ENCODE data around the gene C14orf93.

DNA sequence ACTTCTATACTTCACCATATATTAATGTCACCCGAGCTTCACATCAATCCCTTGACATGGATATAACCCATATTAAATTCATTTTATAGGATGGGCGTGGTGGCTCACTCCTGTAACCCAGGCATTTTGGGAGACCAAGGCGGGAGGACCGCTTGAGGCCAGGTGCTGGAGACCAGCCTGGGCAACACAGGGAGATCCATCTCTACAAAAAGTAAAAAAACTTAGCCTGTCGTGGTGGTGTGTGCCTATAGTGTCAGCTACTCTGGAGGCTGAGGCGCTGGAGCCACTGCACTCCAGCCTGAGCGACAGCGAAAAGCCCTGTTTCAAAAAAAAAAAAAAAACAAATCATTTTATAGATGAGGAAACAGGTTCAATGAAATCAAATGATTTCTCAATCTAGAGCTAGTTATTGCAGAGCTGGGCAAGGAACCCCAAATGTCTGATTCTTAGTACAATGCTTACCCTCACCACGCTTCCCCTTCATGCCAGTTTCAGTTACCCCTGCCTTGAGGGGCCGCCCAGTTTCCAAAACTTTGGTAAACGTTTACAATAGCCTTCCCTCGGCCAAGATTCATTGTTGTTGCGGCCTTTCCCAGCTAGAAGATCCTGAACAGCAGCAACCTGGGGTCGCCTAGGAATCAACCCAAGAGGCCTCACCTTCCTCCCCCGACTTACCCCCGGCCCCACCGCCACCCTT lies 24.0 kb upstream of the C14orf93 start:
- no peak for TF ChIP-seq POLR2A (IDR thresholded peaks at IDR 0.05)
- TF ChIP-seq, protein P1, sequence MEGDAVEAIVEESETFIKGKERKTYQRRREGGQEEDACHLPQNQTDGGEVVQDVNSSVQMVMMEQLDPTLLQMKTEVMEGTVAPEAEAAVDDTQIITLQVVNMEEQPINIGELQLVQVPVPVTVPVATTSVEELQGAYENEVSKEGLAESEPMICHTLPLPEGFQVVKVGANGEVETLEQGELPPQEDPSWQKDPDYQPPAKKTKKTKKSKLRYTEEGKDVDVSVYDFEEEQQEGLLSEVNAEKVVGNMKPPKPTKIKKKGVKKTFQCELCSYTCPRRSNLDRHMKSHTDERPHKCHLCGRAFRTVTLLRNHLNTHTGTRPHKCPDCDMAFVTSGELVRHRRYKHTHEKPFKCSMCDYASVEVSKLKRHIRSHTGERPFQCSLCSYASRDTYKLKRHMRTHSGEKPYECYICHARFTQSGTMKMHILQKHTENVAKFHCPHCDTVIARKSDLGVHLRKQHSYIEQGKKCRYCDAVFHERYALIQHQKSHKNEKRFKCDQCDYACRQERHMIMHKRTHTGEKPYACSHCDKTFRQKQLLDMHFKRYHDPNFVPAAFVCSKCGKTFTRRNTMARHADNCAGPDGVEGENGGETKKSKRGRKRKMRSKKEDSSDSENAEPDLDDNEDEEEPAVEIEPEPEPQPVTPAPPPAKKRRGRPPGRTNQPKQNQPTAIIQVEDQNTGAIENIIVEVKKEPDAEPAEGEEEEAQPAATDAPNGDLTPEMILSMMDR (IDR thresholded peaks at IDR 0.05), result no peak

All from esophagus squamous epithelium (tissue), 4 donors.